Common myeloid progenitor, CD34-positive (primary cell): Measurements from ENCODE around the gene IFT43. TPM values are rescaled to one million over a fixed set of nuclear protein-coding genes. Genes with fewer than 3 reads are reported as not detected.
A peak's percentile ranks its signal among the peaks of the same experiment; 100 is the strongest.

Source experiments
- CTCF ChIA-PET: fragments of 350-600 bp; sonication (Branson Sonifier 250); formaldehyde crosslinking; loops from one replicate; lab custom pipeline; 2021; ENCODE audit warnings: antibody characterized with exemption; lab: Charles Lee
- POLR2A ChIA-PET: fragments of 350-600 bp; sonication (Branson Sonifier 250); formaldehyde crosslinking; loops from one replicate; lab custom pipeline; 2021; ENCODE audit warnings: antibody characterized with exemption; lab: Charles Lee
- DNase-seq, 3 donors: peaks; one replicate each; pipeline versions ENCODE4 v3.0.0 to v3.0.0-alpha.2; 2013
- H3K27ac ChIP-seq, 2 experiments: 1 replicate in 1 of 2; 2 replicates in 1 of 2; pipeline ENCODE4 v1.7.0; 2013; ENCODE audit warnings: inconsistent platforms in 2 of 2, low read length in 2 of 2, mild to moderate bottlenecking in 2 of 2, low read depth in 1 of 2, moderate library complexity in 1 of 2; ENCODE audit not compliant: severe bottlenecking in 2 of 2, insufficient read depth in 1 of 2, poor library complexity in 1 of 2
- H3K27me3 ChIP-seq, 5 experiments: replicated peaks in 2 of 5; 1 replicate in 3 of 5; 2 replicates in 2 of 5; pipeline versions ENCODE4 v1.6.1 to v1.7.0; 2013; ENCODE audit warnings: low read length in 4 of 5, mild to moderate bottlenecking in 2 of 5, moderate library complexity in 2 of 5, inconsistent platforms in 1 of 5; ENCODE audit not compliant: insufficient read depth in 5 of 5, control insufficient read depth in 4 of 5
- H3K36me3 ChIP-seq, 4 experiments: 1 replicate in 2 of 4; 2 replicates in 2 of 4; pipeline versions ENCODE4 v1.6.1 to v1.7.0; 2013; ENCODE audit warnings: low read length in 3 of 4, control low read depth in 1 of 4, mild to moderate bottlenecking in 1 of 4; ENCODE audit not compliant: control insufficient read depth in 4 of 4, insufficient read depth in 4 of 4
- H3K4me1 ChIP-seq, 4 experiments: 1 replicate in 3 of 4; 2 replicates in 1 of 4; pipeline versions ENCODE4 v1.6.1 to v1.7.1; 2013; ENCODE audit warnings: low read length in 3 of 4, mild to moderate bottlenecking in 3 of 4, control low read depth in 1 of 4, inconsistent platforms in 1 of 4, moderate library complexity in 1 of 4; ENCODE audit not compliant: control insufficient read depth in 4 of 4, insufficient read depth in 4 of 4; ENCODE audit errors: control extremely low read depth in 1 of 4
- H3K4me3 ChIP-seq, 7 experiments: 1 replicate in 4 of 7; 2 replicates in 3 of 7; pipeline versions ENCODE4 v1.5.1 to v1.7.0; 2013; ENCODE audit warnings: mild to moderate bottlenecking in 7 of 7, low read length in 6 of 7, moderate library complexity in 6 of 7, inconsistent platforms in 2 of 7, low read depth in 2 of 7, control low read depth in 1 of 7; ENCODE audit not compliant: insufficient read depth in 4 of 7, control insufficient read depth in 1 of 7; ENCODE audit errors: extremely low read depth in 1 of 7
- H3K9me3 ChIP-seq, 5 experiments: 1 replicate in 4 of 5; 2 replicates in 1 of 5; pipeline versions ENCODE4 v1.6.1 to v1.7.1; 2013; ENCODE audit warnings: low read length in 4 of 5, mild to moderate bottlenecking in 2 of 5, inconsistent platforms in 1 of 5, low read depth in 1 of 5, moderate library complexity in 1 of 5; ENCODE audit not compliant: control insufficient read depth in 4 of 5, insufficient read depth in 2 of 5; ENCODE audit errors: control extremely low read depth in 1 of 5
- WGBS: methylation state at CpG from one replicate; pipeline ENCODE4 v1.1.5; 2013; ENCODE audit not compliant: insufficient coverage; 5-methylcytosine and 5-hydroxymethylcytosine counted together
- polyA plus RNA-seq: library from polyadenylated mRNA; unstranded; fragments of 120-200 nt; gene quantifications from one replicate; pipeline ENCODE4 v1.2.1, GENCODE V29; 2013

IFT43 gene
- polyA plus RNA-seq: 15.0 TPM

GRCh38 chr14:75985618-75986438 is at the start of gene IFT43:
IFT43 (plus strand) TSS chr14:75985763; CDS start chr14:75985787, 24 bp downstream.
- Histone ChIP-seq H3K4me3 (peak within 1 kb of the TSS; percentile 80 to 93 (median 89)), H3K36me3 (peaks cover 0 to 11% (median 7%) of the 10 kb centered on the region in 4 experiments), H3K4me1 (peaks cover 2 to 31% (median 25%) of the 10 kb centered on the region in 4 experiments), H3K27me3 (peaks cover 0 to 2% (median 0%) of the 10 kb centered on the region in 5 experiments), H3K9me3 (no peaks in the 10 kb centered on the region), H3K27ac (peak within 1 kb of the TSS in 1 of 2 experiments; percentile 72)
- ChIA-PET POLR2A (no interaction called here), CTCF (interaction anchor here (1.3 to 13.7 kb wide), 5 partner anchors 12 to 276 kb away, joined by 3 to 147 read pairs (median 5); no protein-coding TSS in a partner anchor)
- 0% methylated on average over 47 of the region's 52 CpGs for WGBS
- DNase-seq: peak; percentile 88 to 94 (median 92)

- no peak overlapping the region for H3K27ac ChIP-seq
- no peaks in the 10 kb centered on the region for H3K27me3 ChIP-seq
- CTCF ChIA-PET: interaction anchor here (1.1 to 1.2 kb wide), 2 partner anchors 16 to 33 kb away, joined by 3 to 7 read pairs; no protein-coding TSS in a partner anchor
- POLR2A ChIA-PET: no interaction called here
- H3K4me3 ChIP-seq: no peak overlapping the region
- no peaks in the 10 kb centered on the region for H3K4me1 ChIP-seq
- H3K9me3 ChIP-seq: no peaks in the 10 kb centered on the region
- no CpG with 5 or more reads among the region's 1 CpG for WGBS
- no peak for DNase-seq
- peaks cover 3 to 9% (median 4%) of the 10 kb centered on the region in 4 experiments for H3K36me3 ChIP-seq
Measured at GRCh38 chr14:75939200-75939599, 46.4 kb upstream of the IFT43 start.

GRCh38 chr14:75941030-75941429 is 44.5 kb upstream of the IFT43 start:
- DNase-seq: no peak
- WGBS: 100% methylated on average over 1 of the region's 4 CpGs
- CTCF ChIA-PET: interaction anchor here (1.3 kb wide), 1 partner anchor 37 kb away, joined by 3 read pairs; no protein-coding TSS in a partner anchor

GRCh38 chr14:75944607-75945241 is 40.8 kb upstream of the IFT43 start:
- no peaks in the 10 kb centered on the region for H3K9me3 ChIP-seq
- H3K36me3 ChIP-seq: peaks cover 3 to 15% (median 5%) of the 10 kb centered on the region in 4 experiments
- H3K27ac ChIP-seq: no peak overlapping the region
- no peak overlapping the region for H3K4me3 ChIP-seq
- no peaks in the 10 kb centered on the region for H3K4me1 ChIP-seq
- no peaks in the 10 kb centered on the region for H3K27me3 ChIP-seq
- WGBS: 92% methylated on average over 2 of the region's 4 CpGs
- ChIA-PET CTCF (no interaction called here), POLR2A (no interaction called here)
- no peak for DNase-seq

More at GRCh38 chr14:75941030-75941429, 44.5 kb upstream of the IFT43 start:
- POLR2A ChIA-PET: no interaction called here
- Histone ChIP-seq H3K4me1 (no peaks in the 10 kb centered on the region), H3K4me3 (no peak overlapping the region), H3K27me3 (no peaks in the 10 kb centered on the region), H3K9me3 (no peaks in the 10 kb centered on the region), H3K27ac (no peak overlapping the region), H3K36me3 (peaks cover 3 to 15% (median 5%) of the 10 kb centered on the region in 4 experiments)

DNA sequence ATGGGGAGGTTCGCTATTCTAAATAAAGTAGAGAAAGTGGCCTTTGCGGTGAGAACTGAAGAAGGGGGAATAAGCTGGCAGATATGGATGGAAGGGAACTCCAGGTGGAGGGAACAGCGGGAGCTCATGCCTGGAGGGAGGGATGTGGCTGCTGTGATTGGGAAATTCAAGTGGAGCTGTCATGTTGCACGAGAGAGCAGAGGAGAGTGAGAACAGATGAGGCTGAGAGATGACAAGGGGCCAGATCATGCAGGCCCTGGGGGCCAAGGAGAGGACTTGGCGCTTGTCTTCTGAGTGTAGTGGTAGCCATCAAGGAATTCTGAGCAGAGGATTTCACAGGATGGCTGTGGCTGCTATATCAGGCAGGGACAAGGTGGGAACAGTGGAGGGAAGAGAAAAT is 38.8 kb upstream of the IFT43 start:
- Histone ChIP-seq H3K9me3 (no peaks in the 10 kb centered on the region), H3K27ac (no peak overlapping the region), H3K4me1 (no peaks in the 10 kb centered on the region), H3K27me3 (no peaks in the 10 kb centered on the region), H3K4me3 (no peak overlapping the region), H3K36me3 (peaks cover 0 to 15% (median 5%) of the 10 kb centered on the region in 4 experiments)
- CTCF ChIA-PET: no interaction called here
- POLR2A ChIA-PET: no interaction called here
- DNase-seq: no peak
- 98% methylated on average over 5 of the region's 5 CpGs for WGBS

GRCh38 chr14:75952489-75952888 is 33.1 kb upstream of the IFT43 start:
- Histone ChIP-seq H3K4me1 (no peaks in the 10 kb centered on the region), H3K27me3 (no peaks in the 10 kb centered on the region), H3K36me3 (peaks cover 0 to 11% (median 6%) of the 10 kb centered on the region in 4 experiments), H3K9me3 (no peaks in the 10 kb centered on the region), H3K4me3 (no peak overlapping the region), H3K27ac (no peak overlapping the region)
- POLR2A ChIA-PET: no interaction called here
- 100% methylated on average over 1 of the region's 3 CpGs for WGBS
- CTCF ChIA-PET: no interaction called here
- DNase-seq: no peak
